Prostate gland (tissue), 2 donors: ENCODE results near the gene ADAMTSL2.

Experiments used
- POLR2A ChIP-seq: fragments of 450-650 bp; IDR thresholded peaks from one replicate; pipeline ENCODE4 v1.6.1; 2016; ENCODE audit warnings: antibody characterized with exemption, mild to moderate bottlenecking
- TF ChIP-seq, protein P1 (sequence below), 4 experiments: fragments of 200-600 bp in 2 of 4; fragments of 450-650 bp in 2 of 4; sonication (generic) in 2 of 4; IDR thresholded peaks; 1 replicate in 3 of 4; 2 replicates in 1 of 4; pipeline ENCODE4 v1.5.1; 2016 to 2019; ENCODE audit warnings: antibody characterized with exemption in 4 of 4, mild to moderate bottlenecking in 2 of 4, moderate library complexity in 2 of 4

DNA sequence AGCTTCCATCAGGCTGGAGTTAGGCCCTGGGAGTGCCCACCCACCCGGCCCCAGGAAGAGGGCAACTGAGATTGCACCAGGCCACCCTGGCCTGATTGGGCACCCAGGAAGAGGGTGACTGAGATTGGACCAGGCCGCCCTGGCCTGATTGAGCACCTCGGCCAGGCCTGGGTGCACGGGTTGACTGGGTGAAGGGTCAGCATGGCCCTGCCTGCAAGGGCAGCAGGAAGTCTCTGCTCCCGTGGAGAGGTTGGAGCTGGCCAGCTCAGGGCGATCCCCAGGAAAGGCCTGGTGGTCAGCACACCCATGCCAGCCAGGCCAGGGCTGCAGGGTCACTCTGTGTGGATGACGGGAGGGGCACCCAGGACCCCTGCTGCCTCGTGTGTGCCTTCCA is 11.8 kb downstream of the ADAMTSL2 start:
- TF ChIP-seq, protein P1, sequence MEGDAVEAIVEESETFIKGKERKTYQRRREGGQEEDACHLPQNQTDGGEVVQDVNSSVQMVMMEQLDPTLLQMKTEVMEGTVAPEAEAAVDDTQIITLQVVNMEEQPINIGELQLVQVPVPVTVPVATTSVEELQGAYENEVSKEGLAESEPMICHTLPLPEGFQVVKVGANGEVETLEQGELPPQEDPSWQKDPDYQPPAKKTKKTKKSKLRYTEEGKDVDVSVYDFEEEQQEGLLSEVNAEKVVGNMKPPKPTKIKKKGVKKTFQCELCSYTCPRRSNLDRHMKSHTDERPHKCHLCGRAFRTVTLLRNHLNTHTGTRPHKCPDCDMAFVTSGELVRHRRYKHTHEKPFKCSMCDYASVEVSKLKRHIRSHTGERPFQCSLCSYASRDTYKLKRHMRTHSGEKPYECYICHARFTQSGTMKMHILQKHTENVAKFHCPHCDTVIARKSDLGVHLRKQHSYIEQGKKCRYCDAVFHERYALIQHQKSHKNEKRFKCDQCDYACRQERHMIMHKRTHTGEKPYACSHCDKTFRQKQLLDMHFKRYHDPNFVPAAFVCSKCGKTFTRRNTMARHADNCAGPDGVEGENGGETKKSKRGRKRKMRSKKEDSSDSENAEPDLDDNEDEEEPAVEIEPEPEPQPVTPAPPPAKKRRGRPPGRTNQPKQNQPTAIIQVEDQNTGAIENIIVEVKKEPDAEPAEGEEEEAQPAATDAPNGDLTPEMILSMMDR (IDR thresholded peaks at IDR 0.05), result no peak
- no peak for TF ChIP-seq POLR2A
